NOMO-1 treated with dmso at 0.1 percent for 144 hours (cell line): ENCODE results near the gene CLRN1.

Experiments used
- DNase-seq: peaks from one replicate; lab custom pipeline; 2025; ENCODE audit not compliant: unreplicated experiment; lab: John Stamatoyannopoulos, UW

The CLRN1 gene

DNA sequence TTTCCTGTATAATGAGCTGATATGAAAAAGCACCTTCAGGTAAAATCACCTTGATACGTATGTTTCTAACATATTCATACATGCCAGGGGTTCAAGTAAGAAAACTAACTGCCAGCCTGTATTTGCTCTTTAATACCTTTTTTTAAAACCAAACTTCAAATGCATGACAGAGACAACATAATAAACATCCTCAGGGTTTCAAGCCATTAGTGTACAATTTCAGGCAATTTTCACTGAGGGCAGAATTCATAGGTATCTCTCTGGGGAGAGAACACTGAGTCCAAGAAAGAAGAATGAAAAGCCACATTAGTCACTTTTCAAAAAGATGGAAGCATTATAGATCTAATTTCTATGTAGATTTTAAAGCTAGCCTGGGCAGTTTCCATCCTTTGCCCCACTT lies 94.2 kb downstream of the CLRN1 start:
- DNase-seq: no peak

DNA sequence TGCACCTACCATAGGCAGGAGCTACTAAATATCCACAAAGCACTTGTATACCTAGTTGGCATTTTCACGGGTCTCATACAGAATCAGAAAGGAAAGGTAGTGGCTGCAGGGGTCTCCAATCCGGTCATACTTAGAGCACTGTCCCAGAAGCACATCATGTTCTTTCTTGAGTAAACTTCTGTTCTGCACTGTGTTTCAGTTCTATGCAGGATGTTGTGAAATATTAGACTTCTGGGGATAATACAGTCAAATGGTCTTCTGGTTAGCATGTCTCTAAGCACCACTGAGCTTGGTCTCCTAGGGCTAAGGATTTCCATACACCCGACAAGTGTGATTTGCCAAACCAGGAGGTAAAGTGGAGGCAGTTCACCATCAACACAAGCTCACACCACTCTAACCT lies 95.2 kb downstream of the CLRN1 start:
- no peak for DNase-seq

DNA sequence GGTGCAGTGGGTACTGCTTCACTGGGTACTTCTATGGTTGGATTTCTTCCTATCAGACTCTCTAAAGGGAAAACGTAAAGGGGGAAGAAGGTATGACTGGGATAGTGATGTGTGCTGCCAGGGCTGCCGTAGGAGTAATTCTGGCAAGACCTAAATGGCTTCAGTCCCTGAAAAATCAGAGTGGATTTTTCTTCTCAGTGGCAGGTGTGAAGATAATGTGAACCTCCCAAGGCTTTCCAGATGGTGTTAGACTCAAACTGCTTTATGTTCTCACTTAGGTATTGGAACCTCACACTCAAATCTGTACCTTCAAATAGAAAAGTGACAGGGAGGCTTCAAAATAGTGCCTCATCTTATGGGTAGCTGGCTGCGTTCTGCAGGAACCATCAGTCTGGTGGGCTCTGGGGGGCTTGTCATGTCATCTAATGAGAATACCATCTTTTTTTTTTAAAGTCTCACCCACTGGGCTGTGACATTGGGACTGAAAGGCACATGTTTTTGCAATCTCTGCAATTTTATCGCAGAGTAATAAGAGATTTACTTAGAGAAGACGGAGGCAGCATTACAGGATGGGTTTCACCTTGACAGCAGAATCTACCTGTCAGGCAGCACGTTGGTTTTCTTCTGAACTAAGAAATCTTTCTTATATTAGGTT lies 95.8 kb downstream of the CLRN1 start:
- DNase-seq: no peak
